ENCODE measurements around the gene CNKSR1. TPM values are rescaled to one million over a fixed set of nuclear protein-coding genes. Genes with fewer than 3 reads are reported as not detected.

The CNKSR1 gene
- total RNA-seq, 2 experiments from 2014 or later: 2.3 to 3.6 TPM

DNA sequence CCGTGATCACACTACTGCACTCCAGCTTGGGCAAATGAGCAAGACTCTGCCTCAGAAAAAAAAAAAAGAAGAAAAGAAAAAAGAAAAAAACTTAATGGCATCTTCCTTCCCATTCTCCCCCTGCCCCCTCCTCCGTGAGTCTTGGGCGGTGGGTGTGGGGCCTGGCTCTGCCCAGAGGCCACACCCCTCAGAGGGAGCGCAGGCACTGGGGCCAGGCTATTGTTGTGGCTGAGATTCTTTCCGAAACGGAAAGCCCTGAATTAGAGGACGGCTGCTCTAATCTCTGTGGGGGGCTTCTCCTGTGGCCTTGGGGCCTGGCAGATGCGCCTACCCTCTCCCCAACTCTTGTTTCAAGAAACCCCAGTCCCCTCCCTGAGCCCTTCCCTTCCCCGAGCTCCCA, 22.5 kb upstream of the CNKSR1 start:
- Mint-ChIP-seq H3K4me3 (no peak overlapping the region), H3K27ac (no peak overlapping the region), H3K9me3 (no peaks in the 10 kb centered on the region), H3K36me3 (ENCODE audit: low read depth) (no peaks in the 10 kb centered on the region), H3K4me1 (ENCODE audit: low read depth) (no peaks in the 10 kb centered on the region), H3K27me3 (peaks cover 43% of the 10 kb centered on the region)
- ChIA-PET CTCF (interaction anchor here (1.3 kb wide), 1 partner anchor 9 kb away, joined by 3 read pairs; no protein-coding TSS in a partner anchor), POLR2A (interaction anchor here (0.6 kb wide), 1 partner anchor 356 kb away, joined by 3 read pairs; no protein-coding TSS in a partner anchor)
- no peak for ATAC-seq (ENCODE audit: poor library complexity)
- intact Hi-C loops (cut with DNase I, micrococcal nuclease): no loop called here
- no peak overlapping the region for H3K27ac ChIP-seq (ENCODE audit: low read depth in 1 of 2, low read length in 2 of 2)
- no peaks in the 10 kb centered on the region for H3K9me3 ChIP-seq (ENCODE audit: control insufficient read depth in 1 of 2, insufficient read depth in 1 of 2, low read length in 2 of 2)
- no peak overlapping the region for H3K4me3 ChIP-seq (ENCODE audit: low read length)
- TF ChIP-seq CTCF (IDR thresholded peaks at IDR 0.05): no peak
- no peak for DNase-seq
- H3K4me1 ChIP-seq (ENCODE audit: insufficient read depth, low read length): peaks cover 5% of the 10 kb centered on the region
- peaks cover 10 to 17% of the 10 kb centered on the region in 2 experiments for H3K27me3 ChIP-seq (ENCODE audit: control insufficient read depth in 1 of 2, insufficient read depth in 2 of 2, low read length in 2 of 2)
- H3K36me3 ChIP-seq (ENCODE audit: insufficient read depth, low read length): no peaks in the 10 kb centered on the region

GRCh38 chr1:26155370-26156284, 21.7 kb upstream of the CNKSR1 start:
- TF ChIP-seq CTCF (IDR thresholded peaks at IDR 0.05): no peak
- H3K9me3 Mint-ChIP-seq: no peaks in the 10 kb centered on the region
- ATAC-seq (ENCODE audit: poor library complexity): no peak
- Histone ChIP-seq H3K4me3 (ENCODE audit: low read length) (no peak overlapping the region), H3K9me3 (ENCODE audit: control insufficient read depth in 1 of 2, insufficient read depth in 1 of 2, low read length in 2 of 2) (no peaks in the 10 kb centered on the region), H3K36me3 (ENCODE audit: insufficient read depth, low read length) (no peaks in the 10 kb centered on the region), H3K27me3 (ENCODE audit: control insufficient read depth in 1 of 2, insufficient read depth in 2 of 2, low read length in 2 of 2) (peaks cover 13 to 23% of the 10 kb centered on the region in 2 experiments), H3K27ac (ENCODE audit: low read depth in 1 of 2, low read length in 2 of 2) (no peak overlapping the region), H3K4me1 (ENCODE audit: insufficient read depth, low read length) (peaks cover 5% of the 10 kb centered on the region)
- H3K27ac Mint-ChIP-seq: no peak overlapping the region
- intact Hi-C loops (cut with DNase I, micrococcal nuclease): no loop called here
- H3K4me1 Mint-ChIP-seq (ENCODE audit: low read depth): no peaks in the 10 kb centered on the region
- H3K4me3 Mint-ChIP-seq: no peak overlapping the region
- DNase-seq: no peak
- peaks cover 45% of the 10 kb centered on the region for H3K27me3 Mint-ChIP-seq
- H3K36me3 Mint-ChIP-seq (ENCODE audit: low read depth): no peaks in the 10 kb centered on the region
- POLR2A ChIA-PET: interaction anchor here (0.6 to 0.7 kb wide), 2 partner anchors 355 to 477 kb away, joined by 3 read pairs; no protein-coding TSS in a partner anchor
- CTCF ChIA-PET: no interaction called here

- no peak for DNase-seq
- Mint-ChIP-seq H3K4me1 (ENCODE audit: low read depth) (no peaks in the 10 kb centered on the region), H3K36me3 (ENCODE audit: low read depth) (no peaks in the 10 kb centered on the region), H3K27me3 (peaks cover 48% of the 10 kb centered on the region), H3K4me3 (no peak overlapping the region), H3K27ac (no peak overlapping the region), H3K9me3 (no peaks in the 10 kb centered on the region)
- H3K9me3 ChIP-seq (ENCODE audit: control insufficient read depth in 1 of 2, insufficient read depth in 1 of 2, low read length in 2 of 2): no peaks in the 10 kb centered on the region
- POLR2A ChIA-PET: interaction anchor here (1.2 kb wide), 1 partner anchor 13 kb away, joined by 4 read pairs; the partner anchor contains the start of gene ZNF593
- TF ChIP-seq CTCF (IDR thresholded peaks at IDR 0.05): no peak
- CTCF ChIA-PET: interaction anchor here (1.4 kb wide), 1 partner anchor 12 kb away, joined by 4 read pairs; no protein-coding TSS in a partner anchor
- no peaks in the 10 kb centered on the region for H3K36me3 ChIP-seq (ENCODE audit: insufficient read depth, low read length)
- peaks cover 20 to 29% of the 10 kb centered on the region in 2 experiments for H3K27me3 ChIP-seq (ENCODE audit: control insufficient read depth in 1 of 2, insufficient read depth in 2 of 2, low read length in 2 of 2)
- H3K4me1 ChIP-seq (ENCODE audit: insufficient read depth, low read length): peaks cover 9% of the 10 kb centered on the region
- peak; percentile 58 for ATAC-seq (ENCODE audit: poor library complexity)
- no peak overlapping the region for H3K4me3 ChIP-seq (ENCODE audit: low read length)
- H3K27ac ChIP-seq (ENCODE audit: low read depth in 1 of 2, low read length in 2 of 2): no peak overlapping the region
- intact Hi-C loops (cut with DNase I, micrococcal nuclease): no loop called here
Measured at GRCh38 chr1:26156285-26157038, 20.8 kb upstream of the CNKSR1 start.
